BLaER1 (cell line): Measurements from ENCODE around the gene STAT5B.
"Not testable (repeated sequence)": the region's sequence is repeated elsewhere in the genome, so short reads cannot be mapped to it uniquely, and the experiment has no call there.

Experiments
- H3K27ac ChIP-seq: shearing (Covaris generic); formaldehyde crosslinking; 2 replicates; pipeline ENCODE4 v1.8.1; 2022
- H3K27me3 ChIP-seq: shearing (Covaris generic); formaldehyde crosslinking; 2 replicates; pipeline ENCODE4 v1.8.1; 2022
- H3K36me3 ChIP-seq: shearing (Covaris generic); formaldehyde crosslinking; 2 replicates; pipeline ENCODE4 v1.8.1; 2022
- H3K4me1 ChIP-seq: shearing (Covaris generic); formaldehyde crosslinking; 2 replicates; pipeline ENCODE4 v1.8.1; 2022
- H3K4me2 ChIP-seq: shearing (Covaris generic); formaldehyde crosslinking; 2 replicates; pipeline ENCODE4 v1.8.1; 2022
- H3K4me3 ChIP-seq: shearing (Covaris generic); formaldehyde crosslinking; 2 replicates; pipeline ENCODE4 v1.8.1; 2022
- H3K9ac ChIP-seq: shearing (Covaris generic); formaldehyde crosslinking; 2 replicates; pipeline ENCODE4 v1.8.1; 2022
- H3K9me3 ChIP-seq: shearing (Covaris generic); formaldehyde crosslinking; 2 replicates; pipeline ENCODE4 v1.8.1; 2022
- H4K20me1 ChIP-seq: shearing (Covaris generic); formaldehyde crosslinking; 2 replicates; pipeline ENCODE4 v1.8.1; 2022
- Cebpa-rat ChIP-seq: shearing (Covaris generic); IDR thresholded peaks from 2 replicates; pipeline ENCODE4 v1.8.1; 2022

STAT5B gene

DNA sequence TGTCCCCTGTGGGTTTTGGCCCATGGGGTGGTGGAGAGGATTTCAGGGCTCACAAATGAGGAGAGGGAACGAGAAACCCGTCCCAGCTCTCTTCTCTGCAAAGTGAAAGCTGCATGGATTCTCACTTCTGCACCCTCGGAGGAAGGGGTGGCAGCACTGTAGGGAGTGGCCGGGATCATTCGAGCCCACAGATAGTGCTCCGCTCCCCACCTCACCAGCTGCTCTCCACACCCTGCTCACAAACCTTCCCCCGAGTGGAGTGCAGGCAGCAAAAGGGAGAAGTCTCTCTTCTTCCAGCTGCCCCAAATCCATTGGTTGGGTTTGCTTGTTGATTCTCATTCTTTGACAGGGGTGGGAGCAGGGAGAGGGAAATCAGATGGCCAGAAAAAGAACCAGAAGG lies 32.3 kb upstream of the STAT5B start:
- no peaks in the 10 kb centered on the region for H3K9me3 ChIP-seq
- TF ChIP-seq Cebpa-rat = no peak
- H3K9ac ChIP-seq = no peak overlapping the region
- H3K36me3 ChIP-seq = peaks cover 81% of the 10 kb centered on the region
- no peak overlapping the region for H3K4me3 ChIP-seq
- no peak overlapping the region for H3K27ac ChIP-seq
- no peak overlapping the region for H3K4me2 ChIP-seq
- H3K27me3 ChIP-seq = no peaks in the 10 kb centered on the region
- H4K20me1 ChIP-seq = peaks cover 19% of the 10 kb centered on the region; the same call in 1 of the 2 replicates
- H3K4me1 ChIP-seq = peaks cover 33% of the 10 kb centered on the region

DNA sequence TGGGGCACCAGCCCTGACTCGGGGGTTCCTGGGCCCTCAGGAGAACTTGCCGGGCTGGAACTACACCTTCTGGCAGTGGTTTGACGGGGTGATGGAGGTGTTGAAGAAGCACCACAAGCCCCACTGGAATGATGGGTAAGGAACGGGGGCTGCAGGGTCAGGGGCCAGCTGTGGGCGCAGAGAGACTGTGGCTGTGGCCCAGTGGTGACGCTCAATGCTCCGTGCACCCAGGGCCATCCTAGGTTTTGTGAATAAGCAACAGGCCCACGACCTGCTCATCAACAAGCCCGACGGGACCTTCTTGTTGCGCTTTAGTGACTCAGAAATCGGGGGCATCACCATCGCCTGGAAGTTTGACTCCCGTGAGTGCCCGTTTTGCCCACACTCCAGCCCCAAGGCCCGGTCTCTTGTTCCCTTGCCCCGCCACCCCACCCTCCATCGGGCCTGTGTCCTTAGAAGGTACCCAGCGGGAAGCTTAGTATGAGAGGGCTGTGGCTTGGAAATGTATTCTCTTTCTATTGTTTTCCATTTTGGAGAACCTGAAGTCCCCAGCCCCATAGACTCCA lies 31.3 kb upstream of the STAT5B start:
- H3K27me3 ChIP-seq = no peaks in the 10 kb centered on the region
- no peak overlapping the region for H3K4me3 ChIP-seq
- H3K4me2 ChIP-seq = no peak overlapping the region
- peaks cover 26% of the 10 kb centered on the region for H3K4me1 ChIP-seq
- H3K36me3 ChIP-seq = peaks cover 90% of the 10 kb centered on the region
- TF ChIP-seq Cebpa-rat = no peak
- H4K20me1 ChIP-seq = peaks cover 19% of the 10 kb centered on the region; the same call in 1 of the 2 replicates
- no peak overlapping the region for H3K9ac ChIP-seq
- no peaks in the 10 kb centered on the region for H3K9me3 ChIP-seq
- no peak overlapping the region for H3K27ac ChIP-seq

DNA sequence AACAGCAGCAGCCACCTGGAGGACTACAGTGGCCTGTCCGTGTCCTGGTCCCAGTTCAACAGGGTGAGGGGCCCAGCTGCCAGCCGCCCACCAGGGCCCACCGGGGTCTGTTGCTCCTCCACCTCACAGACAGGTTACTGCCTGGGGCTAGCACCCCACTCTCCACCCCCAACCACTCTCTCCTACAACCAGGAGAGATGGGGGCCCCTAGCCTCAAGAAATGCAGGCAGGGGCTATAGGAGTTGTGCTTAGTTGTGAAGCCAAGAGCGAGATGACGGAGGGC lies 30.1 kb upstream of the STAT5B start:
- no peaks in the 10 kb centered on the region for H3K27me3 ChIP-seq
- no peak overlapping the region for H3K9ac ChIP-seq
- no peak overlapping the region for H3K27ac ChIP-seq
- peaks cover 99% of the 10 kb centered on the region for H3K36me3 ChIP-seq
- 0 out of 2 replicates have a peak, but pooled peaks cover 12% of the 10 kb centered on the region for H4K20me1 ChIP-seq
- peaks cover 15% of the 10 kb centered on the region for H3K4me1 ChIP-seq
- no peaks in the 10 kb centered on the region for H3K9me3 ChIP-seq
- no peak overlapping the region for H3K4me2 ChIP-seq
- TF ChIP-seq Cebpa-rat = no peak
- no peak overlapping the region for H3K4me3 ChIP-seq

DNA sequence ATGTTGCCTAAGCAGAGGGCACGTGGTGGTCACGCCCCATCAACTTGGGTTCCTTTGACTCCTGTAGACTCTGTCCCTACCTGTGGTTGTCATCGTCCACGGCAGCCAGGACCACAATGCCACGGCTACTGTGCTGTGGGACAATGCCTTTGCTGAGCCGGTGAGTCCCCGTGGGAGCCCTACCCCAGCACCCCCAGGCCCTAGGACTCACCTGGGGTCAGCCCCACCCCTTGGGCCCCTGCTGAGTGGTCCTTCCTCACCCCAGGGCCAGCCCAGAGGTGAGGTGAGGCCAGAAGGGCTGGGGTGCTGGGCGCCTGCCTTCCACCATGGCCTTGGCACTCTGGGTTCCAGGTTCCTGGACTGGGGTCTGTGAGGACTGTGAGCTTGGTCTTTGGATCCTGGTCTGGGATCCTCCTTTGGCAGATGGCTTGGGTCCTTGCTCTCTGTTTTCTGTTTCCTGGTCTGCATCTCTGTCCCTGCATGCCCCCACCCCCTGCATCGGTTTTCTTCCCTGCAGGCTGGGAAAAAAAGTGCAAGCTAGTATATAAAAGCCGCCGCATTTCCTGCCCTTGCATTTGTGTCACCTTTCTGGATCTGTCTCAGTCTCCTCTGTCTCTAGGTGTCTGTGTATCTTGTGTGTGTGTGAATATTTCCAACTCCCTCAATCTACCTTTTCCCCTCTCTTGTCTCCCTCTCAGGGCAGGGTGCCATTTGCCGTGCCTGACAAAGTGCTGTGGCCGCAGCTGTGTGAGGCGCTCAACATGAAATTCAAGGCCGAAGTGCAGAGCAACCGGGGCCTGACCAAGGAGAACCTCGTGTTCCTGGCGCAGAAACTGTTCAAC lies 29.6 kb upstream of the STAT5B start:
- Histone ChIP-seq H3K27me3 (no peaks in the 10 kb centered on the region), H3K4me3 (no peak overlapping the region), H3K9ac (no peak overlapping the region), H3K36me3 (peaks cover 99% of the 10 kb centered on the region), H3K4me1 (peaks cover 10% of the 10 kb centered on the region; the same call in 1 of the 2 replicates), H3K27ac (no peak overlapping the region), H3K9me3 (no peaks in the 10 kb centered on the region), H4K20me1 (0 out of 2 replicates have a peak, but pooled peaks cover 6% of the 10 kb centered on the region), H3K4me2 (no peak overlapping the region)
- no peak for TF ChIP-seq Cebpa-rat

DNA sequence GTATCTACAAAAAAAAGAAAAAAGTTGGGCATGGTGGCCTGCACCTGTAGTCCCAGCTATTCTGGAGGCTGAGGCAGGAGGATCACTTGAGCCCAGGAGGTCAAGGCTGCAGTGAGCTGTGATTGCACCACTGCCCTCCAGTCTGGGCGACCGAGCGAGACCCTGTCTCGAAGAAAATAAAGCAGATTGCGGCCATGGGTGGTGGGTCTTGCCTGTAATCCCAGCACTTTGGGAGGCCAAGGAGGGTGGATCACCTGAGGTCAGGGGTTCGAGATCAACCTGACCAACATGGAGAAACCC lies 28.8 kb upstream of the STAT5B start:
- not testable (repeated sequence) for H3K4me2 ChIP-seq, H3K4me3 ChIP-seq, H3K27me3 ChIP-seq, H3K9ac ChIP-seq, H3K27ac ChIP-seq, H4K20me1 ChIP-seq, H3K9me3 ChIP-seq, H3K4me1 ChIP-seq
- peaks cover 93% of the 10 kb centered on the region for H3K36me3 ChIP-seq

DNA sequence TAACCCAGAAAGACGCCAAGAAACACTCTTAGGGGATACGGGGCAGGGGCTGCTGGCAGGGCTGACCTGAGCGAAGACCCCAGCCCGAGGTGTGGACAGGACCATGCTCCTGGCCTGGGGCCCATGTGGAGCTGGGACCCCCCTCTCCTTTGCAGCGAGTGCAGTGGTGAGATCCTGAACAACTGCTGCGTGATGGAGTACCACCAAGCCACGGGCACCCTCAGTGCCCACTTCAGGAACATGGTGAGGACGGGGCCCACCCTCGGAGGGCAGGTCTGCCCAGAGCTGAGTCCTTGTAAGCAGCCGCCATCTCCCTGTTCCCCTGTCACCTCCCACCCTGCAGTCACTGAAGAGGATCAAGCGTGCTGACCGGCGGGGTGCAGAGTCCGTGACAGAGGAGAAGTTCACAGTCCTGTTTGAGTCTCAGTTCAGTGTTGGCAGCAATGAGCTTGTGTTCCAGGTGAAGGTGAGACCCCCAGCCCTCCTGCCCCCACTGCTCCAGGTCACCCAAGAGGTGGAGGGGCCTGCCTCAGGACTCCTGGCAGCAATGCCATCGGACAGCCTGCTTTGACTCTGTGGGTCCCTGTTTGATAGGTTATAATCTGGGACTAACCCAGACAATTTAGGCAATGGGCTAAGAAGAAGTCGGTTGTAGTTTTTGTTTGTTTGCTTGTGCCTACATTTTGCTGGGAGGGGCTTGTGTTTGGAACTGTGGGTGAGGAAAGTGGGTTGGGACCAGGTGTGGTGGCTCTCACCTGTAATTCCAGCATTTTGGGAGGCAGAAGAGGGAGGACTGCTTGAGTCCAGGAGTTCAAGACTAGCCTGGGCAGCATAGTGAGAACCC lies 28.2 kb upstream of the STAT5B start:
- H3K4me1 ChIP-seq = no peaks in the 10 kb centered on the region
- H3K27me3 ChIP-seq = no peaks in the 10 kb centered on the region
- H3K36me3 ChIP-seq = peaks cover 90% of the 10 kb centered on the region
- H3K4me3 ChIP-seq = no peak overlapping the region
- no peak overlapping the region for H3K9ac ChIP-seq
- H3K9me3 ChIP-seq = no peaks in the 10 kb centered on the region
- no peak for TF ChIP-seq Cebpa-rat
- no peak overlapping the region for H3K27ac ChIP-seq
- H3K4me2 ChIP-seq = no peak overlapping the region
- no peaks in the 10 kb centered on the region for H4K20me1 ChIP-seq

DNA sequence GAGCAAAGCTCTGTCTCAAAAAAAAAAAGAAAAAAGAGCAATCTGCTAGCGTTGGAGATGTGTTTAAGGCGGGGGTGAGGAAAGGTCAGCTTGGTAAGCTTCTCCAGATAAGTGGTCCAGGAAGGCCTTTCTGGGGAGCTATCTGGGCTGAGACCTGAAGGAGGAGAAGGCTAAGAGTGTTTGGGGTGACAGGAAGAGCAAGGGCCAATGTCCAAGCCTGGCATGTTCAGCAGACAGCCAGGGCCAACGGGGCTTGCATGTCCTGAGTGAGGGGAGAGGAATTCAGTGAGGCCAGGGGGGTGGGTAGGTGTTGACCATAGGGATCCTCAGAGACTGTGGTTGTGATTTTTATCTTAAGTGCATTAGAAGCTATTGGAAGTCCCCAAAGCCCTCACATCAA lies 27.5 kb upstream of the STAT5B start:
- no peaks in the 10 kb centered on the region for H3K4me1 ChIP-seq
- H3K27me3 ChIP-seq = no peaks in the 10 kb centered on the region
- peaks cover 89% of the 10 kb centered on the region for H3K36me3 ChIP-seq
- H4K20me1 ChIP-seq = no peaks in the 10 kb centered on the region
- no peak overlapping the region for H3K4me3 ChIP-seq
- no peak for TF ChIP-seq Cebpa-rat
- H3K9ac ChIP-seq = no peak overlapping the region
- no peaks in the 10 kb centered on the region for H3K9me3 ChIP-seq
- H3K4me2 ChIP-seq = no peak overlapping the region
- no peak overlapping the region for H3K27ac ChIP-seq

DNA sequence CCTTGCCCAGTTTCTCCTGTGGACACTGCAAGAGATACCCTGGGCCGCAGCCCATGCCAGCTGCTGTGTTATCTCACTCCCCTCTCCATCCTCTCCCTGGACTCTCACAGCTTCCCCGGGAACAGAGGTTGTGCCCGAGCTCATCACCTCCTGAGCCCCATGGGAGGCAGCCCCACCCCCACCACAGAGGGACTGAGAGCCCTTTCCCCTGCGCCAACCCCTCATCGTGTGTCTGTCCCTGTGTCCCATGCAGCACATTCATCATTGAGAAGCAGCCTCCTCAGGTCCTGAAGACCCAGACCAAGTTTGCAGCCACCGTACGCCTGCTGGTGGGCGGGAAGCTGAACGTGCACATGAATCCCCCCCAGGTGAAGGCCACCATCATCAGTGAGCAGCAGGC lies 24.8 kb upstream of the STAT5B start:
- H3K9ac ChIP-seq = no peak overlapping the region
- no peaks in the 10 kb centered on the region for H4K20me1 ChIP-seq
- H3K27ac ChIP-seq = no peak overlapping the region
- peaks cover 86% of the 10 kb centered on the region for H3K36me3 ChIP-seq
- no peaks in the 10 kb centered on the region for H3K9me3 ChIP-seq
- no peaks in the 10 kb centered on the region for H3K4me1 ChIP-seq
- H3K27me3 ChIP-seq = no peaks in the 10 kb centered on the region
- H3K4me3 ChIP-seq = no peak overlapping the region
- no peak for TF ChIP-seq Cebpa-rat
- no peak overlapping the region for H3K4me2 ChIP-seq

DNA sequence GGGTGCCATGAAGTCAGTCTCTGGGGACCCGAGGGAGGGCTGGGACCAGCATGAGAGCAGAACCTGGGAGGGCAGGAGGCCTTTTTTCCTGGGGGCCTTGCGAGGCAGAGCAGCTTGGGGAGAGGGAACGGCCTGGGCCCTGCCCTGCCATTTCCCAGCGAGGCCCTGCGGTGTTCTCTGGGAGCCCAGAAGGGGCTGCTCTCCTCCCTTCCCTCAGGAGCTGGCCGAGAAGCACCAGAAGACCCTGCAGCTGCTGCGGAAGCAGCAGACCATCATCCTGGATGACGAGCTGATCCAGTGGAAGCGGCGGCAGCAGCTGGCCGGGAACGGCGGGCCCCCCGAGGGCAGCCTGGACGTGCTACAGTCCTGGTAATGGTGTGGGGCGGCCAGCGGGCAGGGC lies 23.7 kb upstream of the STAT5B start:
- H3K9me3 ChIP-seq, H3K27ac ChIP-seq, H3K4me1 ChIP-seq, H3K9ac ChIP-seq, H4K20me1 ChIP-seq, H3K27me3 ChIP-seq, H3K4me3 ChIP-seq, H3K4me2 ChIP-seq: not testable (repeated sequence)
- peaks cover 87% of the 10 kb centered on the region for H3K36me3 ChIP-seq

DNA sequence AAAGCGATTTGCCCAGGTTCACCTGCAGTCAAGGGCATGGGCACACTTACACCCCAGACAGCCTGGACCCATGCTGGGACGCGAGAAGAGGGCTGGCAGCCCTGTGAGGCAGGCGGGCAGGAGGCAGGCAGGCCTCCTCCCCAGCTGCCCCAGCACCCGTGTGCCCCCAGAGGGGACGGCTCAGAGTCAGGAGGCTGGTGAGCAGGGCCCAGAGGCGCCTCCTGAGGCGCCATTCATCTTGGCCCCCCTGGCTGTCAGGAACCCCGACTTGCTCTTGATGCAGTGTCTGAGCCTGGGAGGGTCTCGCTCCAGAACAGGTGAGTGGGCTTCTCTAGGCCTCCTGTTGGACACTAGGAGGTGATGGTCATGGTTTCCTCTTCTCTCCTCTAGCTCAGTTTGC lies 23.2 kb upstream of the STAT5B start:
- H3K4me2 ChIP-seq, H3K27ac ChIP-seq, H3K4me1 ChIP-seq, H3K9me3 ChIP-seq, H3K27me3 ChIP-seq, H3K4me3 ChIP-seq, H3K9ac ChIP-seq: not testable (repeated sequence)
- Histone ChIP-seq H3K36me3 (peaks cover 87% of the 10 kb centered on the region), H4K20me1 (peaks cover 11% of the 10 kb centered on the region; the same call in 1 of the 2 replicates)

DNA sequence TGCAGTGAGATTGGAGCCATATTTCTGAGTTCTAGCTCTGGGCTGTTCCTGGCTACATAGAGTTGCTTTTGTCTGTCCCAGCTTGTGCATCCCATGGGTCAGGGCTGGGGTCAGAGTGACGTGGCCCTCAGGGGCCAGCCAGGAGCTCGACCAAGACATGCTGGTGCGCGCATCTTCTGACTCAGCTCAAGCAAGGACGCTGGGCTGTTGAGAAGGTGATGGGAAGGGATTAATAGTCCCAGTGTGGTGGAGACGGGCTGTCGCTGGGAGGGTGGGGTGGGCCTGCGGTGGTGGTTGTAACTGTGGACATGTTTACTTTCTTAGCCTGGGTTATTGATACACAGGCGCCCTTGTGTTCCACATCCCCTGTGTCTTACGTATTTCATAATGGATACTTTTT lies 21.6 kb upstream of the STAT5B start:
- Histone ChIP-seq H3K36me3 (peaks cover 87% of the 10 kb centered on the region), H4K20me1 (peaks cover 16% of the 10 kb centered on the region; the same call in 1 of the 2 replicates)
- H3K4me1 ChIP-seq, H3K9ac ChIP-seq, H3K9me3 ChIP-seq, H3K4me2 ChIP-seq, H3K4me3 ChIP-seq, H3K27me3 ChIP-seq, H3K27ac ChIP-seq: not testable (repeated sequence)
